ENCODE results near the gene MAST4. TPM values are rescaled to one million over a fixed set of nuclear protein-coding genes. Genes with fewer than 3 reads are reported as not detected.

The MAST4 gene
- total RNA-seq, 4 donors from 2014 or later, result 19.5 to 44.1 (median 24.1) TPM

DNA sequence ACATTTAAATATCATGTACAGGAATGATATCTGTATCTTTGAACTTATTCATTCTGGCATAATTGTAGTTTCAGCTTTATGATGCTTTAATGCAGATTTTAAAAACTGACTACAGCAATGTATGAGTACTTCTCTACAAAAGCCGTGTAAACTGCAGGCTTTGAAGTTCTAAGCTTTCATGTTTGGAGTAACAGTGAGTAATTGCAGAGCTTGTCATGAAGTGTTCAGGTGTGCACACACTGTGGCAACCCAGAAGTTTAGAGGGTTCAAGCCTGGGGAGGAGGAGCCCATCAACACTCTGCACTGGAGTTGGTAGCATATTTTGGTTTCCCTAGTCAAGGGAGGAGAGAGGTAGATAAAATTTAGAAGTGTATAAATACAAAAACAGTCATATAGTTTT is 469.5 kb downstream of the MAST4 start:
- TF ChIP-seq POLR2A (IDR thresholded peaks at IDR 0.05) (no peak), EP300 (IDR thresholded peaks at IDR 0.05) (no peak)
- TF ChIP-seq, protein P1, sequence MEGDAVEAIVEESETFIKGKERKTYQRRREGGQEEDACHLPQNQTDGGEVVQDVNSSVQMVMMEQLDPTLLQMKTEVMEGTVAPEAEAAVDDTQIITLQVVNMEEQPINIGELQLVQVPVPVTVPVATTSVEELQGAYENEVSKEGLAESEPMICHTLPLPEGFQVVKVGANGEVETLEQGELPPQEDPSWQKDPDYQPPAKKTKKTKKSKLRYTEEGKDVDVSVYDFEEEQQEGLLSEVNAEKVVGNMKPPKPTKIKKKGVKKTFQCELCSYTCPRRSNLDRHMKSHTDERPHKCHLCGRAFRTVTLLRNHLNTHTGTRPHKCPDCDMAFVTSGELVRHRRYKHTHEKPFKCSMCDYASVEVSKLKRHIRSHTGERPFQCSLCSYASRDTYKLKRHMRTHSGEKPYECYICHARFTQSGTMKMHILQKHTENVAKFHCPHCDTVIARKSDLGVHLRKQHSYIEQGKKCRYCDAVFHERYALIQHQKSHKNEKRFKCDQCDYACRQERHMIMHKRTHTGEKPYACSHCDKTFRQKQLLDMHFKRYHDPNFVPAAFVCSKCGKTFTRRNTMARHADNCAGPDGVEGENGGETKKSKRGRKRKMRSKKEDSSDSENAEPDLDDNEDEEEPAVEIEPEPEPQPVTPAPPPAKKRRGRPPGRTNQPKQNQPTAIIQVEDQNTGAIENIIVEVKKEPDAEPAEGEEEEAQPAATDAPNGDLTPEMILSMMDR (IDR thresholded peaks at IDR 0.05), result no peak
- no peak overlapping the region for H3K4me3 ChIP-seq
- 90 to 92% methylated on average over 1 of the region's 1 CpG for WGBS, 2 donors

DNA sequence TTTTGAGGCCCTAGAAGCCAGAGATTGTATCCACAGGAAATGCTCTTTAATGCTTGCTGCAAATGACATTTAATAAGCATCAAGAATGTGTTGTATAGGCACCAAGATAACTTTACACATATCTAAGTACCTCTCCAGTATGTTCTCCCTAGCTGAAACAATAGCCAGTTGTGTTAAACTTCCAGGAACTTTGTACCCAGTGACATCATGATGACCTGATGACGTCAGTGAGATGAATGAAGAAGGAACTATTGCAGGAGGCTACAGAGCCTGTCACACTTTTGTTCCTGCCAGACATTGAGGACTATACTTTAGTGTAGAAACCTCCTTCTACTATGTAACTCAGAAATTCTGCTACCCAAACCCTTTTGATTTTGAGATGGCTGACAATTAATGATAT is 470.6 kb downstream of the MAST4 start:
- no peaks in the 10 kb centered on the region for H3K27me3 ChIP-seq
- no peaks in the 10 kb centered on the region for H3K36me3 ChIP-seq
- no peak overlapping the region for H3K27ac ChIP-seq
- WGBS, 2 donors, result 27 to 28% methylated on average over 1 of the region's 1 CpG
- TF ChIP-seq EP300 (IDR thresholded peaks at IDR 0.05), result no peak
- TF ChIP-seq, protein P1 (IDR thresholded peaks at IDR 0.05), result no peak
- no peak for TF ChIP-seq POLR2A (IDR thresholded peaks at IDR 0.05)
- H3K9me3 ChIP-seq, result no peaks in the 10 kb centered on the region
- no peak for DNase-seq (ENCODE audit: low spot score in 2 of 2)
- H3K4me1 ChIP-seq, result no peaks in the 10 kb centered on the region
- H3K4me3 ChIP-seq, result no peak overlapping the region

More for the DNA sequence above, 469.5 kb downstream of the MAST4 start:
- DNase-seq (ENCODE audit: low spot score in 2 of 2), result no peak
- Histone ChIP-seq H3K9me3 (no peaks in the 10 kb centered on the region), H3K27me3 (no peaks in the 10 kb centered on the region), H3K27ac (no peak overlapping the region), H3K36me3 (no peaks in the 10 kb centered on the region), H3K4me1 (no peaks in the 10 kb centered on the region)

DNA sequence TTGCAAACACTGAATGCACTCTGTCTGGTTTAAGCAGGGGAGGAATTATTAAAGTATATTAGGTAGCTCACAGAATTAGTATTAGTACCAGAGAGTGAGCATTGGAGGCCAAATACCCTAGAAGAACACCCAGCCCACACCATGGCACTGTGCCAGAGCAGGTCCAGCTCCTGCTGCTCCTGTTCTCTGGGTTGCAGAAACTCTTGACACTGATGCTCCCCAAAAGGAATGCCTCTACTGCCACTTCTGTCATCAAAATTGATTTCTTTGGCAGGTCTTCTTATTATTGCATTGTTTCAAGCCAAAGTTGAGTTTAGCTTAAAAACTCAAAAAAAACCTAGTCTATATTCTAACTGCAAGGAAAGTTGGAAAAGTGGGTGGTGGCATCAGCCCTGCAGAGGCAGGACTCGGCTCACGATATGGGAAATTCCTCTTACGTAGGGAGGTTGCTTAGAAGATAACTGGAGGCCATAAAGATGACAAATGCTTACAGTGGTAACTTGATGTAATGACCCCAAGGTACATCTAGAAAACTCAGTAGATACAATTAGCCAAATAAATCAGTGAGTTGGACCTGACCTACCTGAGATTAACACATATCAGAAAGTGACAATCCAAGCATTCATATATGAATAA is 477.0 kb downstream of the MAST4 start:
- no peaks in the 10 kb centered on the region for H3K4me1 ChIP-seq
- H3K27me3 ChIP-seq, result no peaks in the 10 kb centered on the region
- H3K4me3 ChIP-seq, result no peak overlapping the region
- H3K9me3 ChIP-seq, result no peaks in the 10 kb centered on the region
- DNase-seq (ENCODE audit: low spot score in 2 of 2), result no peak
- 91 to 93% methylated on average over 3 of the region's 3 CpGs for WGBS, 2 donors
- TF ChIP-seq POLR2A (IDR thresholded peaks at IDR 0.05) (no peak), EP300 (IDR thresholded peaks at IDR 0.05) (no peak)
- TF ChIP-seq, protein P1 (IDR thresholded peaks at IDR 0.05), result no peak
- no peak overlapping the region for H3K27ac ChIP-seq
- H3K36me3 ChIP-seq, result no peaks in the 10 kb centered on the region

DNA sequence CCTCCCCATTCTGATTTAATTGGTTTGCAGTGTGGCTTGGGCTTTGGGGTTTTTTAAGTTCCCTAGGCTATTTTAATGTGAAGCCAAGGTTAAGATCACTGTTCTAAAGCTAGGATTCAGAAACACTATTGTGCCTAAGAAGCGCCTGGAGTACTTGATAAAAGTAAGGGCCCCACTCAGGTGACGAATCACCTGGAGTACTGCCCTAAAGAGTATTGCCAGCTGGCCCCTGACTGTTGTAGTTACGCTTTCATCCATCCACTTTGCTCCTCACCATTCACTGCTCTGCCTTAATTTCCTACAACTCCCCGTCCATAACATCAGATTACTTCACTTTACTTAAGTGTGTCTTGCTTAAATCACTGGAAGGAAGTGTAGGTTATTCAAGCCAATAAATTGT is 481.1 kb downstream of the MAST4 start:
- DNase-seq (ENCODE audit: low spot score in 2 of 2), result no peak
- Histone ChIP-seq H3K9me3 (no peaks in the 10 kb centered on the region), H3K36me3 (no peaks in the 10 kb centered on the region), H3K4me1 (no peaks in the 10 kb centered on the region), H3K27ac (no peak overlapping the region), H3K4me3 (no peak overlapping the region), H3K27me3 (no peaks in the 10 kb centered on the region)
- 95% methylated on average over 4 of the region's 4 CpGs for WGBS, 2 donors
- TF ChIP-seq EP300 (IDR thresholded peaks at IDR 0.05), result no peak
- TF ChIP-seq, protein P1 (IDR thresholded peaks at IDR 0.05), result no peak
- TF ChIP-seq POLR2A (IDR thresholded peaks at IDR 0.05), result no peak

DNA sequence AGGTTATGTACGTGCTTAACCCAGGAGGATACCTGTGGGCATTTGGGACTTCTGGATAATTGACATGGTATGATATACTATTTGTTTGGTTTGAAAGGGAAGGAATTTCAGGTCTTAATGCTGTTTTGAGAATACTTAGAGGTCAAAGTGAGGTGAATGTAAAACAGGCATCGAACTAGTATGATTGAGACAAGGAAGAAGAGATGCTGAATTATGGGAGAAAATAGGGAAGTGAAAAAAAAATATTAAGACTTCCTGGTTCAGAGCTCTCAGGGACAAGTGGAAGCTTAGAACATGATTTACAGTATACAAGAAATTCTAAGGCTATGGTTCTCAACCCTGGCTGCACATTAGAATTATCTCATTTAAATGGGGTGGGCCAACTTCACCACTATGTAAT is 485.1 kb downstream of the MAST4 start:
- TF ChIP-seq POLR2A (IDR thresholded peaks at IDR 0.05), result no peak
- no peak for TF ChIP-seq EP300 (IDR thresholded peaks at IDR 0.05)
- TF ChIP-seq, protein P1 (IDR thresholded peaks at IDR 0.05), result no peak
- H3K9me3 ChIP-seq, result no peaks in the 10 kb centered on the region
- no peak overlapping the region for H3K27ac ChIP-seq
- no peak overlapping the region for H3K4me3 ChIP-seq
- no peaks in the 10 kb centered on the region for H3K27me3 ChIP-seq
- no peak for DNase-seq (ENCODE audit: low spot score in 2 of 2)
- H3K4me1 ChIP-seq, result no peaks in the 10 kb centered on the region
- 86 to 94% methylated on average over 2 of the region's 2 CpGs for WGBS, 2 donors
- H3K36me3 ChIP-seq, result no peaks in the 10 kb centered on the region

Data from tibial nerve (tissue), 4 donors.